Loucy (cell line): ENCODE measurements around the gene AGPAT2.

Experiments used
- H2AFZ ChIP-seq: fragments of 200-600 bp; sonication (generic); 2 replicates; pipeline ENCODE4 v1.6.0; 2016; ENCODE audit warnings: antibody characterized with exemption, mild to moderate bottlenecking, low read length, moderate library complexity
- H3F3A ChIP-seq: fragments of 200-600 bp; 2 replicates; pipeline ENCODE4 v1.6.0; 2016; ENCODE audit warnings: antibody characterized with exemption, low read depth, mild to moderate bottlenecking
- H3K27me3 ChIP-seq: fragments of 200-600 bp; sonication (generic); 2 replicates; pipeline ENCODE4 v1.6.1; 2014; ENCODE audit warnings: low read length, mild to moderate bottlenecking; ENCODE audit not compliant: insufficient read depth, poor library complexity, severe bottlenecking
- H3K36me3 ChIP-seq: fragments of 200-600 bp; sonication (generic); 2 replicates; pipeline ENCODE4 v1.6.1; 2016; ENCODE audit warnings: low read length; ENCODE audit not compliant: insufficient read depth
- H3K4me1 ChIP-seq: fragments of 200-600 bp; sonication (generic); 2 replicates; pipeline ENCODE4 v1.5.1; 2014; ENCODE audit warnings: low read length, mild to moderate bottlenecking; ENCODE audit not compliant: insufficient read depth, poor library complexity, severe bottlenecking
- H3K4me2 ChIP-seq: fragments of 200-600 bp; sonication (generic); 2 replicates; pipeline ENCODE4 v1.6.0; 2014; ENCODE audit warnings: antibody characterized with exemption, low read length, low read depth, mild to moderate bottlenecking; ENCODE audit not compliant: poor library complexity, severe bottlenecking
- H3K4me3 ChIP-seq: fragments of 200-600 bp; sonication (generic); 2 replicates; pipeline ENCODE4 v1.5.1; 2014; ENCODE audit warnings: low read length, mild to moderate bottlenecking, mixed read lengths; ENCODE audit not compliant: poor library complexity, severe bottlenecking
- H3K79me2 ChIP-seq: fragments of 200-600 bp; sonication (generic); 2 replicates; pipeline ENCODE4 v1.6.1; 2014; ENCODE audit warnings: low read length; ENCODE audit not compliant: insufficient read depth
- H3K9ac ChIP-seq: fragments of 200-600 bp; sonication (generic); 2 replicates; pipeline ENCODE4 v1.6.0; 2014; ENCODE audit warnings: mild to moderate bottlenecking, low read depth, low read length, moderate library complexity; ENCODE audit not compliant: poor library complexity, severe bottlenecking
- H3K9me2 ChIP-seq: fragments of 200-600 bp; sonication (generic); replicated peaks from 2 replicates; pipeline ENCODE4 v1.6.1; 2016; ENCODE audit warnings: low read depth, low read length, mixed read lengths
- H3K9me3 ChIP-seq: fragments of 200-600 bp; sonication (generic); 2 replicates; pipeline ENCODE4 v1.6.1; 2014; ENCODE audit warnings: mild to moderate bottlenecking, antibody characterized with exemption, low read length, low read depth; ENCODE audit not compliant: insufficient read depth
- H4K20me1 ChIP-seq: fragments of 200-600 bp; sonication (generic); 2 replicates; pipeline ENCODE4 v1.6.0; 2014; ENCODE audit warnings: antibody characterized with exemption, low read length, mild to moderate bottlenecking; ENCODE audit not compliant: insufficient read depth, poor library complexity, severe bottlenecking
- EZH2phosphoT487 ChIP-seq: fragments of 200-600 bp; IDR thresholded peaks from 2 replicates; pipeline ENCODE4 v1.6.1; 2018; ENCODE audit warnings: antibody characterized with exemption, mild to moderate bottlenecking, moderate library complexity, borderline replicate concordance
- TF ChIP-seq, protein P1 (sequence below): fragments of 200-600 bp; sonication (generic); conservative IDR thresholded peaks from 2 replicates; pipeline ENCODE4 v1.5.1; 2014; ENCODE audit warnings: mild to moderate bottlenecking, antibody characterized with exemption, low read length

The AGPAT2 gene

DNA sequence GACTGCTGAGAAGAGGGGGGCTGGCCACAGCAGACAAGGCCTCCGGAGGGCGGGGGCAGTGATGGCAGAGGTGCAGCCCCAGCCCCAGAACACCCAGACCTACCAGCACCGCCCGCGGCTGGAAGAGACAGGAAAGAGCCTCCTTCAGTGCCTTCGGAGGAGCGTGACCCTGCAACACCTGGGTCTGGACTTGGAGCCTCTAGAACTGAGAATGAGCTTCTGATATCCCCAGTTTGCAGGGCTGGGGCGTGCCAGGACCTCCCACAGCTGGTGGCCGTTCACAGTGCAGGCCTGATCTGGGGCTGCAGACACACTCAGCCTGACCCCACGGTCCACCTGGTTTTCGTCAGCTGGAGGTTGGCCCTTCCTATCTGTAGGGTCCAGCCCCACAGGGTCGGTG, 46.4 kb upstream of the AGPAT2 start:
- Histone ChIP-seq H3F3A (no peaks in the 10 kb centered on the region), H3K9ac (no peak overlapping the region), H3K9me2 (no peaks in the 10 kb centered on the region), H2AFZ (no peak overlapping the region), H3K27me3 (no peaks in the 10 kb centered on the region), H3K4me1 (peaks cover 6% of the 10 kb centered on the region), H3K4me2 (no peak overlapping the region), H3K36me3 (no peaks in the 10 kb centered on the region), H3K4me3 (no peak overlapping the region), H4K20me1 (no peaks in the 10 kb centered on the region), H3K9me3 (no peaks in the 10 kb centered on the region), H3K79me2 (peaks cover 3% of the 10 kb centered on the region; the same call in 1 of the 2 replicates)
- TF ChIP-seq, protein P1, sequence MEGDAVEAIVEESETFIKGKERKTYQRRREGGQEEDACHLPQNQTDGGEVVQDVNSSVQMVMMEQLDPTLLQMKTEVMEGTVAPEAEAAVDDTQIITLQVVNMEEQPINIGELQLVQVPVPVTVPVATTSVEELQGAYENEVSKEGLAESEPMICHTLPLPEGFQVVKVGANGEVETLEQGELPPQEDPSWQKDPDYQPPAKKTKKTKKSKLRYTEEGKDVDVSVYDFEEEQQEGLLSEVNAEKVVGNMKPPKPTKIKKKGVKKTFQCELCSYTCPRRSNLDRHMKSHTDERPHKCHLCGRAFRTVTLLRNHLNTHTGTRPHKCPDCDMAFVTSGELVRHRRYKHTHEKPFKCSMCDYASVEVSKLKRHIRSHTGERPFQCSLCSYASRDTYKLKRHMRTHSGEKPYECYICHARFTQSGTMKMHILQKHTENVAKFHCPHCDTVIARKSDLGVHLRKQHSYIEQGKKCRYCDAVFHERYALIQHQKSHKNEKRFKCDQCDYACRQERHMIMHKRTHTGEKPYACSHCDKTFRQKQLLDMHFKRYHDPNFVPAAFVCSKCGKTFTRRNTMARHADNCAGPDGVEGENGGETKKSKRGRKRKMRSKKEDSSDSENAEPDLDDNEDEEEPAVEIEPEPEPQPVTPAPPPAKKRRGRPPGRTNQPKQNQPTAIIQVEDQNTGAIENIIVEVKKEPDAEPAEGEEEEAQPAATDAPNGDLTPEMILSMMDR: no peak
- TF ChIP-seq EZH2phosphoT487: no peak

DNA sequence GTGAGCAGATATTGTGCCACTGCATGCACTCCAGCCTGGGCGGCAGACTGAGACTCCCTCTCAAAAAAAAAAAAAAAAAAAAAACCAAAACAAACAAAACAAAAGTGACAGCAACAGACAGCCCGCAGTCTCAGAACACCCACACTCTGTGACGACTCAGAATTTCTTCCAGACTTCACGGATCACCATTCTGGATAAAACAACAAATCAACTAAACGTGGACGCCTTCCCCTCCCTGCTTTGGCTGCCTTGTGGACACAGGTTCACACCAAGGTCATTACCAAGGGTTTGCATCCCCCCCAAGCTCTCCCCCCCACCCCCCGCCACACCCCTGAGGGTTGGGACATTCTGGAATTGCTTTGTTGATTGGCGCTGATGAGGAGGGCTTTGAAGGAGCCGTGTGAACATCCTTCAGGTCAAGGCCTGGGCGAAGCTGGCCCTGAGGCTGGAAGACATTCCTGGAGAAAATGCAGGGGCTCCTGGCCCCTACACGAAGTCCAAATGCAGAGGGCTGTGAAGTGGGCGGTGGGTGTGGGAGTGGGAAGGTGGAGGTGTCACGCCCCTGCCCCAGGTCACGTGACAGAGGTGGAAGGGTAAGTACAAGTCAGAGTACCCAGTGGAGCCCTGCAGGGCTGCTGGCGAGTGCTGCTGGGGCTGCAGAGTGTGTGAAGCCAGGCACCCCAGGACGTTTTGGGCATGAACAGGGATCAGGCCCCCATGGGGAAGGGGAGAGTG, 45.4 kb upstream of the AGPAT2 start:
- no peak overlapping the region for H3K4me2 ChIP-seq
- TF ChIP-seq, protein P1: no peak
- no peak for TF ChIP-seq EZH2phosphoT487
- no peaks in the 10 kb centered on the region for H3K9me2 ChIP-seq

DNA sequence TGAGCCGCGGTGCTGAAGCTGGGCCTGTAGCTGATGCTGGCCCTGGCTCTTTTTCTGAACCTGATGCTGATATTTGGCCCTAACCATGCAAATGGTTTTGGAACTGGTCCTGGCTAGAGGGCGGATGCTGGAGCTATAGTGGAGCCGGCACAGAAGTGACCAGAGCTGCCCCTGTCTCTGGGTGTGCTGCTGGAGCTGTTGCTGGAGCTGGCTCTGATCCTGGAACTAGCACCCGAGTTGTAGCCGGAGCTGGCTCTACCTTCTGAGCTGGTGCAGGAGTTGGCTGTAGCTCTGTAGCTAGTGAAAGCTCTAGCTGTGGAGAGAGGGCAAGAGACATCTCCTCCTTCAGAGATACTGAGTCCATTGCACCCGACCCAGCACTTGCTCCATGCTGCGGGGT, 42.7 kb upstream of the AGPAT2 start:
- no peak overlapping the region for H3K4me3 ChIP-seq
- H3K9me3 ChIP-seq: no peaks in the 10 kb centered on the region
- H4K20me1 ChIP-seq: peaks cover 29% of the 10 kb centered on the region
- H2AFZ ChIP-seq: no peak overlapping the region
- no peaks in the 10 kb centered on the region for H3K9me2 ChIP-seq
- no peaks in the 10 kb centered on the region for H3F3A ChIP-seq
- TF ChIP-seq EZH2phosphoT487: no peak
- TF ChIP-seq, protein P1: no peak
- H3K36me3 ChIP-seq: peaks cover 12% of the 10 kb centered on the region; the same call in 1 of the 2 replicates
- H3K27me3 ChIP-seq: no peaks in the 10 kb centered on the region
- no peak overlapping the region for H3K4me2 ChIP-seq
- peaks cover 25% of the 10 kb centered on the region for H3K4me1 ChIP-seq
- peaks cover 37% of the 10 kb centered on the region for H3K79me2 ChIP-seq
- H3K9ac ChIP-seq: peak overlapping the region; percentile 95

More for the DNA sequence above, 45.4 kb upstream of the AGPAT2 start:
- Histone ChIP-seq H3K36me3 (no peaks in the 10 kb centered on the region), H2AFZ (no peak overlapping the region), H3K27me3 (no peaks in the 10 kb centered on the region), H3K9me3 (no peaks in the 10 kb centered on the region), H3K9ac (no peak overlapping the region), H3F3A (no peaks in the 10 kb centered on the region), H4K20me1 (peaks cover 3% of the 10 kb centered on the region), H3K4me3 (no peak overlapping the region), H3K4me1 (peaks cover 10% of the 10 kb centered on the region), H3K79me2 (peaks cover 10% of the 10 kb centered on the region)
